SK-MEL-5 (cell line): ENCODE data around the gene HERC6. TPM values are rescaled to one million over a fixed set of nuclear protein-coding genes. Genes with fewer than 3 reads are reported as not detected.
"Not testable (repeated sequence)": the region's sequence is repeated elsewhere in the genome, so short reads cannot be mapped to it uniquely, and the experiment has no call there.

Source experiments
- DNase-seq: peaks from one replicate; pipeline ENCODE4 v3.0.0-alpha.2; 2016; ENCODE audit warnings: low read depth, low spot score
- in situ Hi-C: cut with HindIII; loops from 2 replicates; pipeline ENCODE4 v1.10.0; 2016; ENCODE audit warnings: low sequenced_read_pairs, high pct_unique_total_duplicates, low pct_unique_long_range_greater_than_20kb
- polyA plus RNA-seq, 2 experiments: library from polyadenylated mRNA; depleted of rRNA; stranded (reverse); fragments of >200 nt; gene quantifications; 2 replicates each; pipeline ENCODE4 v1.2.3, GENCODE V29; 2015
- total RNA-seq: library from RNA; depleted of rRNA; stranded (reverse); fragments of >200 nt; shearing (Covaris generic); gene quantifications from 2 replicates; pipeline ENCODE4 v1.2.3, GENCODE V29; 2014; rRNA removed

HERC6 gene
- 2.0 and 2.8 TPM in 2 replicates for total RNA-seq
- polyA plus RNA-seq (2015; cell fraction: cytosol; rRNA removed) = 2.0 and 3.0 TPM in 2 replicates
- polyA plus RNA-seq (2015; cell fraction: nucleus; rRNA removed) = 1.3 and 1.5 TPM in 2 replicates

DNA sequence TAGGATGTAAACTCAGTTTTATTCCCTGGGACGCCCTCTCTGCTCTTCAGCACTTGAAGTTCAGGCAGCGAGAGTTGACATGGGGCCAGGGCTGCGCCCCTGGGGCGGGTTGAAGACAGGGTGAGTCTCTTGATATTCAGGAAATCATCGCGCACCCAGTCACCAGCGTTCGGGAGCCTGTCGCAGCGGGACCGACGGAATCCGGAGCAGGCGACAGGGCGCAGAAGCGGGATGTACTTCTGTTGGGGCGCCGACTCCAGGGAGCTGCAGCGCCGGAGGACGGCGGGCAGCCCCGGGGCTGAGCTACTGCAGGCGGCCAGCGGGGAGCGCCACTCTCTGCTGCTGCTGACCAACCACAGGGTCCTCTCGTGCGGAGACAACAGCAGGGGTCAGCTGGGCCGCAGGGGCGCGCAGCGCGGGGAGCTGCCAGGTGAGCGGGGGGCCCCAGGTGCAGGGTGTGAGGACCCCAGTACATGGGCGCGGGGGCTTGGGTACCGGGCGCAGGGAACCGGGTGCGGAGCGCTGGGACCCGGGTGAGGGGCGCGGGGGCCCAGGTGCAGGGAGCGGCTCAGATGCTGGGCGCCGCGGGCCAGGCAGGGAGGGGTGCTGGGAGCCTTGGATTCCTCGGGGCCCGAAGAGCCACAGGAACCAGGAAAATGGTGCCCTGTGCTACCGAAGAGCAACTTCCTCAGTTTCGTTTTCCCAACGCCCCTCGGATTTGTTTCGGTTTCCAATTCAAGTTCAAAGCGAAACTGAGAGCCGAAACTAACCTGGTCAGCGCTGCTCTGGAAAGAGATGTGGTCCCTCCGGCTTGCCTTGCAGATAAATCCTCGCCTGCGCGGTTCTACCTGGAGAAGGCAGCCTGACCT, at the start of gene HERC6:
Gene HERC6, plus strand, starts transcription at position 162 of the 869 bp plus-strand sequence. Its CDS starts 70 bp downstream, at position 232.
- in situ Hi-C loops = no loop called here
- DNase-seq = peak; percentile 88

GRCh38 chr4:88333741-88334405, 44.8 kb upstream of the HERC6 start:
- in situ Hi-C loops = no loop called here
- DNase-seq = no peak

GRCh38 chr4:88335092-88335665, 43.5 kb upstream of the HERC6 start:
- no peak for DNase-seq
- in situ Hi-C loops = no loop called here

- peak; percentile 16 for DNase-seq
- in situ Hi-C loops = no loop called here
Observed at GRCh38 chr4:88341227-88342192, 37.1 kb upstream of the HERC6 start.

DNA sequence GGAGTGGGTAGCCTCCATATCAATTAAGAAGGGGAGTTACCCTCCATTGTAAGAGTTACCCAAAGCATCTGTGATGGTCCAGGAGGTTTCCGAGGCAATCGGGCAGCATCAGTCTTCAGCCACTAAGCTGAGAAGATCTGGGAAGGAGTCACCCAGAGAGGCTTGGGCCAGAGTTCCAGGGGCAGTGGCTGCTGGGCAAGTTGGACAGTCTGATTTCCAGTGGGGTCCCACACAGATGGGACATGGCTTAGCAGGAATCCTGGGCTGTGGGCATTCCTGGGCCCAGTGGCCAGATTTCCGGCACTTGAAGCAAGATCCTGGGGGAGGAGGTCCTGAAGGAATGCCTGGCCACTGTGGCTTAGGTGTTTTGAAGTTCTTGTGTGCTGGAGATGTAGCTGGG, 31.8 kb upstream of the HERC6 start:
- in situ Hi-C loops = not testable (repeated sequence)

GRCh38 chr4:88348761-88349160, 29.9 kb upstream of the HERC6 start:
- DNase-seq = not testable (repeated sequence)

More for the DNA sequence above, 31.8 kb upstream of the HERC6 start:
- DNase-seq = not testable (repeated sequence)

DNA sequence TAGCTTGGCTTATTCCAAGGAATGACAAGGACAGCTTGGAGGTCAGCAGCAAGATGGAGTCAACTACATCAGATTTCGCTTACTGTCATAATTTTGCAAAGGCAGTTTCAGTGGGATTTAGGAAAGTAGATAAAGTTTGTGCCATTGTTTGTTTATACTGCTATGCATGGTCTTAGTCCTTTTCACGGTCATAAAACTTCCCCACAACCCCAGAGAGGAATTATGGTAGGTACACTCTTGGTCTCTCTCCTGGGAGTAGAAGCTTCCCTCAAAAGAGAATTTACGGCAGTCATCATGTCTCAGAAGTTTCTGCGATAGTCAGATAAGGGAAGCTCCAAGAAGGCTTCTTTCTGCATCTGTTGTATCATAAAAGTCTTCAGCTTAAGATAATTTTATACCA, 27.9 kb upstream of the HERC6 start:
- no peak for DNase-seq
- in situ Hi-C loops = no loop called here

More at GRCh38 chr4:88348761-88349160, 29.9 kb upstream of the HERC6 start:
- in situ Hi-C loops = not testable (repeated sequence)

DNA sequence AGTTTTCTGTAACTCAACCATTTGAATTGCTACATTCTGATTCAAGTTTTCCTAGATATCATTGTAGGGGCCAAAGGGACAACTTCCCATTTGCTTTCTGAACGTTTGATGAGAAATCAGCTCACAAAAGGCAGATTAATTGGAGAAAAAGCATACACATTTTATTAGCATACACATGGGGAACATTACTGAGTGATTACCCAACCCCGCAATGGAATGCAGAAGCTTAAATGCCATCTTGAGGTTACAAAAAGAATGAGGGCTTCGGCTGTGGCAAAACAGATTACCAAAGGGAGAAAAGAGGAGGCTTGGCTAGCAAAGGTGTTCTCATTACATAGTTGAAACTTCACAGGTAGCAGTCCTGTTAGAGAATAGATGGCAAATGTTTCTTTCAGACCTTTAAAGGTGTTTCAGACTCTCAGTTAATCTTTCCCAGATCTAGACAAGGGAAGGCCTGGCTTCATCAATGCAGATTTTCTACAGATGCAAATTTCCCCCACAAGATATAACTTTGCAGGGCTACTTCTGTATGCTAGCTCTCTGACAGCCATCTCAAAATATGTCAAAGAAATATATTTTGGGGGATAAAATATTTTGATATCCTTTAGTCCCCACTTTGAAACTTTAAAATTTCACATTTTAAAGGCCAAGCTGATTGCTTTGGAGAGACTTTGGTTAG, 26.5 kb upstream of the HERC6 start:
- in situ Hi-C loops = no loop called here
- DNase-seq = no peak

DNA sequence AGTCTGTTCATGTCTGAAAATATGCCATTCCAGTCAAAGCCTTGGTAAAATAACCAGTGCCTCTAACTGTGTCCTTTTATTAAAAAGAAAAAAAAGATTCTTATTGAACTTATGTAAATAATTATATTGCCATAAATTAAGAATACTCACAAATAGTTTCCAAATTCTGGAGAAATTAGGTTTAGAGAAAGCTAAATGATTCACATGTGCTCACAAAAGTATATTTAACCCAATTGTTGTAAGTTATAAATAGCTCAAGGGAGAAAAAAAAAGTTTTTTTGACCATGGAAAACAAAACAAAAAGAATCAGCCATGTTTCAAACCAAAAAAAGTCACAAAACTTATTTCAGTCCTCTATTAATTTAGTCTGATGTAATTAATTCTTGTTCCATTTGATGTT, 25.3 kb upstream of the HERC6 start:
- DNase-seq = no peak
- in situ Hi-C loops = no loop called here

DNA sequence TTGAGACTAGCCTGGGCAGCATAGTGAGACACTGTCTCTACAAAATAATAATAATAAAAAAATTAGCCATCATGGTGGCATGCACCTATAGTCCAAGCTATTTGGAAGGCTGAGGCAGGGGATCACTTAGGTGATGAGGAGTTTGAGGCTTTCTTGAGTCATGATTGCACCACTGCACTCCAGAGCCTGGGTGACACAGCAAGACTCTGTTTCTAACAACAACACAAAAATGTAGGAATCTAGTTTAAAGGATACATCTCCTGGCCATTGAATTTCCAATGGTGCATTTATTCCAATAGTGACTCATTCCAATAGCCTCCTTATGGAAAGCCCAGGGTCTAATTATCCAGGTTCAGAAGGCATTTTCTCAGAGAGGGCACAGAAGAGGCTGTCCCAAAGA, 21.9 kb upstream of the HERC6 start:
- no peak for DNase-seq
- in situ Hi-C loops = no loop called here

DNA sequence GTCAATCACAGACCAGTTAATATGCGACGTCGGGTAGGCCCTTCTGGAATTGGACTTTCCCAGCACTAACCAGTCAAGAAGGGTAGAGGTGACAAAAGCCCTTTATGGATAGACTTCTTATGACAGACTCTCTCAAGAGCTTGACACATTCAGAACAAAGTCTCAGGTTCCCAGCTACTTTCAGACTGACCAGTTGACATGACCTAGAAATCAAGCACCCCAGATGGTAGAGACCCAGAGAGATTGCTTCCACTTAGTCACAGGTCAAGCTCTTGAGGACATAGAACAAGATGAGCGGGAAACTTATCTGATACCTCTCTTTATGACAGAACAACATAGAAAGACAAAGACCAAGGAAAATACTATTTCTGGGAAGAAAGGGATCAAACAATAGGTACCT, 21.4 kb upstream of the HERC6 start:
- in situ Hi-C loops = no loop called here
- DNase-seq = no peak

- in situ Hi-C loops = no loop called here
- DNase-seq = no peak
Observed at GRCh38 chr4:88359558-88359957, 19.1 kb upstream of the HERC6 start.

GRCh38 chr4:88360256-88360655, 18.4 kb upstream of the HERC6 start:
- DNase-seq = no peak
- in situ Hi-C loops = no loop called here

GRCh38 chr4:88360791-88361190, 17.9 kb upstream of the HERC6 start:
- no peak for DNase-seq
- in situ Hi-C loops = no loop called here

GRCh38 chr4:88361217-88361773, 17.4 kb upstream of the HERC6 start:
- in situ Hi-C loops, DNase-seq: not testable (repeated sequence)

- in situ Hi-C loops = no loop called here
- DNase-seq = no peak
Observed at GRCh38 chr4:88366460-88366859, 12.2 kb upstream of the HERC6 start.
